ENCODE data around the gene VAV3. TPM values are rescaled to one million over a fixed set of nuclear protein-coding genes. Genes with fewer than 3 reads are reported as not detected.

The VAV3 gene
- total RNA-seq, 4 donors from 2014 or later = 1.9 to 5.8 (median 3.0) TPM

GRCh38 chr1:107534632-107535031 lies 430.3 kb downstream of the VAV3 start:
- 100% methylated on average over 1 of the region's 1 CpG for WGBS
- DNase-seq (ENCODE audit: extremely low spot score) = no peak
- no peaks in the 10 kb centered on the region for H3K36me3 ChIP-seq
- TF ChIP-seq POLR2A (IDR thresholded peaks at IDR 0.05; ENCODE audit: low read depth) (no peak), EP300 (IDR thresholded peaks at IDR 0.05) (no peak), POLR2AphosphoS5 (IDR thresholded peaks at IDR 0.05) (no peak), CTCF (IDR thresholded peaks at IDR 0.05) (no peak)
- H3K4me1 ChIP-seq = peaks cover 0 to 46% (median 22%) of the 10 kb centered on the region in 4 donors
- H3K4me3 ChIP-seq = no peak overlapping the region
- intact Hi-C loops (cut with DNase I) = loop anchor here (10.0 kb wide), 1 partner anchor 210 kb away; no protein-coding TSS in a partner anchor
- no peak overlapping the region for H3K27ac ChIP-seq (replicated peaks in 1 of 4)
- H3K27me3 ChIP-seq = no peaks in the 10 kb centered on the region
- H3K9me3 ChIP-seq = no peaks in the 10 kb centered on the region

GRCh38 chr1:107533436-107533835 lies 431.5 kb downstream of the VAV3 start:
- intact Hi-C loops (cut with DNase I) = loop anchor here (10.0 kb wide), 1 partner anchor 211 kb away; no protein-coding TSS in a partner anchor
- no peak overlapping the region for H3K4me3 ChIP-seq
- H3K9me3 ChIP-seq = no peaks in the 10 kb centered on the region
- no peak overlapping the region for H3K27ac ChIP-seq (replicated peaks in 1 of 4)
- H3K27me3 ChIP-seq = no peaks in the 10 kb centered on the region
- peaks cover 0 to 48% (median 22%) of the 10 kb centered on the region in 4 donors for H3K4me1 ChIP-seq
- WGBS = 82% methylated on average over 2 of the region's 2 CpGs
- no peak for DNase-seq (ENCODE audit: extremely low spot score)
- no peak for TF ChIP-seq POLR2A (IDR thresholded peaks at IDR 0.05; ENCODE audit: low read depth)
- TF ChIP-seq CTCF (IDR thresholded peaks at IDR 0.05) = no peak
- no peak for TF ChIP-seq POLR2AphosphoS5 (IDR thresholded peaks at IDR 0.05)
- no peak for TF ChIP-seq EP300 (IDR thresholded peaks at IDR 0.05)
- H3K36me3 ChIP-seq = no peaks in the 10 kb centered on the region

- H3K36me3 ChIP-seq = no peaks in the 10 kb centered on the region
- no peak for TF ChIP-seq CTCF (IDR thresholded peaks at IDR 0.05)
- TF ChIP-seq POLR2AphosphoS5 (IDR thresholded peaks at IDR 0.05) = no peak
- TF ChIP-seq EP300 (IDR thresholded peaks at IDR 0.05) = no peak
- TF ChIP-seq POLR2A (IDR thresholded peaks at IDR 0.05; ENCODE audit: low read depth) = no peak
- H3K27ac ChIP-seq (replicated peaks in 1 of 4) = no peak overlapping the region
- peaks cover 0 to 48% (median 22%) of the 10 kb centered on the region in 4 donors for H3K4me1 ChIP-seq
- DNase-seq (ENCODE audit: extremely low spot score) = no peak
- WGBS = 84% methylated on average over 5 of the region's 5 CpGs
- H3K27me3 ChIP-seq = no peaks in the 10 kb centered on the region
- no peak overlapping the region for H3K4me3 ChIP-seq
- H3K9me3 ChIP-seq = no peaks in the 10 kb centered on the region
- intact Hi-C loops (cut with DNase I) = loop anchor here (10.0 kb wide), 1 partner anchor 212 kb away; no protein-coding TSS in a partner anchor
Measured at GRCh38 chr1:107532318-107532717, 432.7 kb downstream of the VAV3 start.

GRCh38 chr1:107531065-107531908 lies 433.7 kb downstream of the VAV3 start:
- Histone ChIP-seq H3K4me3 (no peak overlapping the region), H3K4me1 (peaks cover 0 to 43% (median 17%) of the 10 kb centered on the region in 4 donors), H3K9me3 (no peaks in the 10 kb centered on the region), H3K27ac (replicated peaks in 1 of 4) (no peak overlapping the region), H3K36me3 (no peaks in the 10 kb centered on the region), H3K27me3 (no peaks in the 10 kb centered on the region)
- intact Hi-C loops (cut with DNase I) = loop anchor here (10.0 kb wide), 1 partner anchor 214 kb away; no protein-coding TSS in a partner anchor
- TF ChIP-seq EP300 (IDR thresholded peaks at IDR 0.05) = no peak
- no peak for TF ChIP-seq POLR2A (IDR thresholded peaks at IDR 0.05; ENCODE audit: low read depth)
- no peak for TF ChIP-seq CTCF (IDR thresholded peaks at IDR 0.05)
- no peak for TF ChIP-seq POLR2AphosphoS5 (IDR thresholded peaks at IDR 0.05)
- no peak for DNase-seq (ENCODE audit: extremely low spot score)
- WGBS = 91% methylated on average over 11 of the region's 12 CpGs
